ENCODE results near the gene FLRT2.

FLRT2 gene

DNA sequence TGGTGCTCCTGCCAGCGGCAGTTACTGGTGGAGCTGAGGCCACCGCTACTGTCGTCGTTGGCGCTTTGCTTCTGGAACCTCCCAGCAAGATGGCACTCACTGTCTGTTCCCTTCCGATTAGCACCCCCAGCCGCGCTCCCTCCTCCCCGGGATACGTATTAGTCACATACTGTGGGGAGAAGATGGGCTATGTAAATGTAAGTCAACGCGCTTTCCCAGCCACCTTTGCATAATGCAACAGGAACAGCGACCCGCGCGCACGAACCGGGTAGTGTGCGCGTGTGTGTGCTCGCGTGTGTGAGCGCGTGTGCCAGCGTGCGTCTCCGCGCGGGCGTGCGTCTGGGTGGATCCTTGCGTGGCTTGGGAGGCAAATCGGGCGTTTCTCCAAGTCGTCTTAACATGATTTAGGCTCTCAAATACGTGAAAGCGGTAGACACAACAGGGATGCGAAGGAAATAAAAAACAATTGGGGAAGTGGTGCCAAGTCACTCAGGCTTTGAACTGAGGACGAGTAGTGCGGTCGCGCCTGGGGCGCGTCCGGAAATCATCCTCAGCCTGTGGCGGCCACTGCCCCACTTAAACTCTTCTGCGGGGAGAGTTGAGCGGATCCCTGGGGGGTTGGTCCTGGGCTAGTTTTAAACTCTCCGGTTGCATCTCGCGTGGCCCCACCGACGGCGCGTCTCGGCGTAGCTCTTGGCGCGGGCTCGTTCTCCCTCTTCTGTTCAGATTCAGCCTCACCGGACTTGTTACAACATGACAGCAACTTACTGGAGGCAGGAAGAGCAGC, 1.8 kb downstream of the FLRT2 start:
- DNase-seq, result no peak

GRCh38 chr14:85532374-85533022, 2.6 kb downstream of the FLRT2 start:
- DNase-seq, result no peak

DNA sequence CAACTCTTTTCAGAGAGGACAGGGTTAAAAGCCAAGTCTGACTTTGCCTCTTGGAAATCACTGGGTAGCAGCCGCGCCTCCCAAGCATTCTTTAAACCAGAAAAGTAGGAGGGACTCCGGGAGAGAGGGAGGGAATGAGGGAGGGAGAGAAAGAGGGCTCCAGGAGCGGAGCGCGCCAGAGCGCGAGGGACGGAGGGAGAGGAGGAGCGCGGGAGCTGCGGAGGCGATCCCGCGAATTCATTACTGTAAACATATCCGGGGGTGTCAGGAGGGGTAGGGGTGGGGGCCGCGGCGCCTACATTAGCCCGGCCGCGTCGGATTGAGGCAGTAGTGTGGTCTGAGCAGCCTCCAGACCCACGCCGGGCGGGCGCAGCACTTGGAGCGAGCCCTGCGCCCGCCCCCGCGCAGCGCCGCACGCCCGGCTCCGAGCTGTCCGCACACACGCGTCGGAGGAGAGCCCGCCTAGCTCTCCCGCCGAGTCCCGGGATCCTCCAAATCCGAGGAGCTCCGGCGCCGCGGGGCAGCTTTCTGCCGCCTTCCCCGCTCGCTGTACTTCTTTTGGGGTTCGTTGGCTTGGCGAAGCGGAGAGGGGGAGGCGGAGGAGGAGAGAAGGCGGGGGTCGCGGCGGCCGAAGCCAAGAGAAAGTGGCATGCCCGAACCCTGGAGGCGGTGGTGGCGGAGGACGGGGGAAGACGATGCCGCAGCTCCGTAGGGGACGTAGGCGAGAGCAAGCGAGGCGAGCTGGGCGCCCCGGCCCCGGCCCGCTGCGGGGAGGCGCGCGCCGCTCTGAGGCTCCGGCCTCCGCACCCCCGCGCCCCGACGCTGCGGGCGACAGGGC, 3.3 kb downstream of the FLRT2 start:
- DNase-seq, result no peak

DNA sequence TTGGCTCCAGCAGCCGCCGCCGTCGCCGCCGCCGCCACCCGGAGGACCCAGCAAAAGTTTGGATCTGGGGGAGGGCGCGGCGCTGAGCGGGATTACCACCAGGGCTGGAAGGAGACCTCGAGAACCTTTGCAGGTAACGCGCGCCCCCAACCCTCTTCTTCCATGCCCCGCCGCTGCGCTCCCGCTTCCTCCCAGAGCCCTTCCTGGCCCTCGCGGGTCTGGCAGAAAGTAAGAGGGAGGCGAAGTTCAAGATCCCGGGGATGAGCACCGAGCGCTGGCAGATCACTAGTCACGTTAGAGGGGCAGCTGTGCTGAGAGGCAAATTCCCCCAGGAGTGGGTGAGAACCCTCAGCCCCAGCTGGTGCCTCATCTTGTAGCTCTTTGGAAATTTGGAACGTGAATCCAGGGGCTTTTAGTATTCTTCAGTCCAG, 3.9 kb downstream of the FLRT2 start:
- no peak for DNase-seq

GRCh38 chr14:85534458-85535293, 4.7 kb downstream of the FLRT2 start:
- no peak for DNase-seq

- DNase-seq, result no peak
These were observed 5.4 kb downstream of the FLRT2 start for GRCh38 chr14:85535321-85535720.

GRCh38 chr14:85535991-85536832, 6.3 kb downstream of the FLRT2 start:
- no peak for DNase-seq

GRCh38 chr14:85536833-85537190, 6.9 kb downstream of the FLRT2 start:
- no peak for DNase-seq

DNA sequence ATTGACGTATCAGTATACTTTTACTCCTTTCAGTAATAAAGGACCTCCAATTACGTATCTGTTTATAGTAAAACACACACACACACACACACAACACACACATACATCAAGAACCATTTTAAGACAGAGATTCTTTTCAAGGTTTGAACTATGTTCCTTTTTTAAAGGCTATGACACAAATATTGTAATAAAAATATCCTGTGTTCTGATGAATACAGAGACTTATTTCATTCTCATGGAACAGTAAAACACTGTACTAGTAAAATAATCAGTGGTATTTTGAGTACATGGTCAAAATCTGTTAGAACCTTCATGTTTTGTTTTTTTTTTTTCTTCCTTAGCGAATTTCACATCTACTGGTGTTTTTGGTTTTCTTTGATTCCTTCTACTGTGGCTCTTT, 7.6 kb downstream of the FLRT2 start:
- DNase-seq, result no peak

DNA sequence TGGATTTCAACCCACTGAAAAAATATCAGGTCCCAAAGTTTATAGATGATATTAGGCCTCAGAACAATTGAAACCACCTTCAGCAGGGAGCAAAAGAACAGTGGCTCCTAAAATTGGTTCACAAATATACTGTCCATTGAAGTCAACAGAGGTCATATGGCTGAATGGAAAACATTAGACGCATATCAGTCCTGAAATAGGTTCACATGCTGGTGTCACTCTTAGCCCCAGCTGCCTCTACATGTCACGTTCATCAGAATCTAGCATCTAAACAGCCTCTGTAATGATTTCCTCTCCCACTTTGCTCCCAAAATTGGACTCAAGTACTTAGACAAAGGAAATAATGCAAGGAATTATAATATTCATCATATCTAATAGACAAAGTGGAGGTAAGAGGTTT, 8.7 kb downstream of the FLRT2 start:
- no peak for DNase-seq

DNA sequence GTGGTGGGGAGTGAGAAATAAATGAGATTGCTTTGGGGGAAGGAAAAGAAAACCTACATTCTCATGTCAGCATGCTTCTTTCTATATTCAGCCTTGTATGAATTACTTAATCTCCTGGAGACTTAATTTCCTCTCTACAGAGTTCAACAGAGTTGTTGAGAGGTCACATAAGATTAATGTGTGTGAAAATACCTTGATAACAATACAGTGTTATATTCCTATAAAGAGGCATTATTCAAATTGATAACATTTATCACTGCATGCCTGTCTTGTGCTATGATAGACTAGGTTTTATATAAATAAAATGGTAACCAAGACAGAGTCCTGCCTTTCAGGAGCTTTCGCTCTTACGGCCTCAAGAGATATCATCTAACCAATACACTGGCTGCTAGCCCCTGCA, 9.6 kb downstream of the FLRT2 start:
- DNase-seq, result no peak

DNA sequence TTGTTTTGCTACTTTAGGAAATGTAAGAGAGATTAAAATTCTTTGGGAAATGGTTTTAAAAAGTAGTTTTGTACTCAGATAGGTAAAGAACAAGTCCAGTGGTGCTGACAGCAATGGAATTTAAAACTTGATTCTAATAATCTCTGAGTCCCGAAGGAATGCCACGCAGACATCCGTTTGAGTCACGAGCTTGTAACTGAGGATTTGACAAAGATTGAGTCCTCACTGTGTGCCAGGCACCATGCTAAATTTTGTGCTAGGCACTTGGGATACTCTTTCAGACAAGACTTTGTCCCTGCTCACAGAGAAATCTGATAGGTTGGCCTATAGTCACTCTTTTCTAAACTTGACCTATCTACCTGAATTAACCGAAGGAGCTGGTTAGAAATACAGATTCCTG, 12.7 kb downstream of the FLRT2 start:
- no peak for DNase-seq

GRCh38 chr14:85545738-85546137, 15.8 kb downstream of the FLRT2 start:
- DNase-seq, result no peak

DNA sequence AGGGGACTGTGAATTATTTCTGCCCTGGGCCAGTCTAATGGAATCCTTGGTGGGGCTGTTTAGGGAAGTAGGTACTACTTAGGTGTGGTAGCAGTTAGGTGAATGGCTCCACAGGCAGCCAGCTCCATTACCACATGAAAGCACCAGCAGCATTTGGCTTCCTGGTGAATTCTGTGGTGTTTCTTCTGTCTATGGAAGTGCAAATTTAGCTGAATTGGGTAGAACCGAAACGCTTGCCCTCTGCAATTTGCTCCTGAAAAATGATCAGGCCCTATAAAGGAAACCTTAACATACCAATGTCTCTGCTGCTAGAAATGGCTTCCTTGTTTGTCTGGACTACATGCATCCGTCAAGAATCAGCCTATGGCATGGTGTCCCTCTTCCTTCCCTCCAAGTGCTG, 16.4 kb downstream of the FLRT2 start:
- DNase-seq, result no peak

GRCh38 chr14:85549697-85550096, 19.8 kb downstream of the FLRT2 start:
- no peak for DNase-seq

DNA sequence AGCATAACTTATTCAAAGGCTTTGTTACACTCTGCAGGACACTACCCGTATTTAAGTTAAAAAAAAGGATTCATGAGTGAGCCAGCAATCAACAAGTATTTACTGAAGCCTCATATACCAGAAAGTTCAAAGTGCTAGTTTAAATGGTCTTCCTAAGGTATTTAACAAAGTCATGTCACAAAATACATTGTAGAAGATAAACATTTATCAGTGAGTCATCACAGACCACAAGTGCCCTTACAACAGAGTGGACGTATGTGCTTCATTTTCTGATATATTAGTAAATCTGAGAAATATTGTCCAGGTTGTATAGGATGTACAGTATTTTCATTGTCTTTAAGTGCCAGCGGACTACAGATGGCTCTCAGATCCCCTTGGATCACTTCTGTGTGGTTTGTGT, 24.2 kb downstream of the FLRT2 start:
- no peak for DNase-seq

DNA sequence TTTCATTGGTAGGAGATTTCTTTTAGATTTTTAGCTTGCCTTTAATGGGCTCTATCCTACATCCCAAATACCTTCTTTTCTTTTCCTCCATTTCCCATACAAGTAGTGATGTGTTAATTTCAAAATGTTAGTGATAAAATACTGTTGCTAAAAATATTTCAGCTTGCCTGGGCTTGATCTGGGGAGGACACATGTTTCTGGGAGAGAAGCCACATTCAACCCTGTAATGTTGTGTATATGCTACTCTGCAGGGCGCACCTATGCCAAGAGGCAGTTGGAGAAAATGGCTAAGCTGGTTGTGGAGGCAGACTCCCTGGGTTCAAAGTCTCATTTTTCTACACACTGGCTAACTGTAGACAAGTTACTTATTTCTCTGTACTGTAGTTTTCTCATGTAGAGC, 26.3 kb downstream of the FLRT2 start:
- DNase-seq, result no peak

GRCh38 chr14:85558505-85558904, 28.6 kb downstream of the FLRT2 start:
- no peak for DNase-seq

DNA sequence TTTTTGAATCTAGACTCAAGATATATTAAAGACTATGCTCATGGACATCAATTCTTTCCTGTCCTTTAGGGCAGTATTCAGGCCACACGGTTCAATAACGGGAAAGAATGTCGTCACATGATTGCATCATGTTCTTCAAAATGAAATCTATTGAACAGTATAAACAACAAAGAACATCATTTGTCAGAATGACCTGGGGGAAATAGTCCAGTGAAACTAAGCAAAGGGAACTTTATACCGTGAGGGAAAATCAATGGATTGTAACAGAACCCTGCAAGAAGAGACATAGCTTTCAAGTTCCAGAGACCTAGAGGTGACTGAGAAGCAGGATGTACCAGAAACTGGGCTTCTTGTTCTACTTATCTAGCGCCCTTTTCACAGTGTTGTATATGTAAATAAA, 32.7 kb downstream of the FLRT2 start:
- no peak for DNase-seq

- no peak for DNase-seq
These were observed 35.0 kb downstream of the FLRT2 start for GRCh38 chr14:85564841-85565527.

DNA sequence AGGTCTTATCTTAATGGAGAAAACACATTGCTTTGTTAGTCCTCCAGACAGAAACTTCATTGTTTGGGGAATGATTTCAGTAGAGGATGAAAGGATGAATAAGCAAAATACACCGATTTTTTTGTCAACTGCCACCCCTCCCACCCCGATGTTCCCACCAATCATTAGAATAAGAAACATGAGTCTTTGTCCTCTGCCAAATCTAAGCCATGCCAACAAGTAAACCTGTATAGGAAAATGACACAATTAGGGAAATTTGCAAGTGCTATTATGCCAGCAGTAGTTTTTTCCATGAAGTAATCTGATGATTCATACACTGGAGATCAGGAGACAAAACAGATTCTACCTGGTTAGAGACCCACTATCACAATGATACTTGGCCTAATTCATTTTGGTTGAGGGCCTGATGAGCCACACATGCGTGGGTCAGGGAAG, 35.9 kb downstream of the FLRT2 start:
- DNase-seq, result no peak

Data from stimulated activated naive CD4-positive, alpha-beta T cell treated with Interleukin-2 at 50 U/mL for 16 hours (primary cell).